ENCODE results near the gene CIART. TPM values are rescaled to one million over a fixed set of nuclear protein-coding genes. Genes with fewer than 3 reads are reported as not detected.

The CIART gene
- total and polyA plus RNA-seq, 10 of the 15 experiments (the other 5 are each of a cell fraction or from before 2014, with no cell fraction given): 0.44 to 1.4 (median 0.67) TPM

GRCh38 chr1:150235852-150236613 is 46.3 kb upstream of the CIART start, which contains the start of gene ANP32E (continued):
- TF ChIP-seq FOXM1 (IDR thresholded peaks at IDR 0.05; ENCODE audit: low read depth, low read length) (peak; percentile 69; the same call in 1 of the 2 replicates), PAX5 (IDR thresholded peaks at IDR 0.05; ENCODE audit: borderline replicate concordance, low read depth, low read length) (peak; percentile 72; the same call in 1 of the 2 replicates), TCF3 (IDR thresholded peaks at IDR 0.05; ENCODE audit: borderline replicate concordance, insufficient read depth, low read depth, low read length) (no peak), E2F4 (IDR thresholded peaks at IDR 0.05; ENCODE audit: low read depth, low read length) (peak; percentile 95), STAT3 (IDR thresholded peaks at IDR 0.05; ENCODE audit: low read depth, low read length) (0 out of 2 replicates have a peak, but pooled peaks have one; percentile 70), BHLHE40 (IDR thresholded peaks at IDR 0.05; ENCODE audit: borderline replicate concordance in 1 of 2, low read depth in 2 of 2, low read length in 1 of 2) (peak; percentile 75 to 85; a peak in 3 of 4 replicates), FOXK2 (IDR thresholded peaks at IDR 0.05) (no peak), TBL1XR1 (IDR thresholded peaks at IDR 0.05; ENCODE audit: low read depth, low read length) (peak; percentile 87), SPI1 (IDR thresholded peaks at IDR 0.05; ENCODE audit: borderline replicate concordance, insufficient read depth, low read depth, low read length) (peak; percentile 51; the same call in 1 of the 2 replicates), JUND (IDR thresholded peaks at IDR 0.05; ENCODE audit: low read depth, low read length) (0 out of 2 replicates have a peak, but pooled peaks have one; percentile 33), BMI1 (IDR thresholded peaks at IDR 0.05; ENCODE audit: borderline replicate concordance) (no peak), SMAD1 (IDR thresholded peaks at IDR 0.05; ENCODE audit: low read depth, partially characterized antibody) (peak; percentile 91), NFXL1 (IDR thresholded peaks at IDR 0.05; ENCODE audit: borderline replicate concordance) (no peak), MTA2 (IDR thresholded peaks at IDR 0.05; ENCODE audit: low read depth) (peak; percentile 45), ATF7 (IDR thresholded peaks at IDR 0.05; ENCODE audit: low read depth) (peak; percentile 80), BRCA1 (IDR thresholded peaks at IDR 0.05; ENCODE audit: low read depth, low read length) (no peak; the same call in 1 of the 2 replicates), SP1 (IDR thresholded peaks at IDR 0.05; ENCODE audit: low read depth, low read length) (peak; percentile 99), STAT1 (conservative IDR thresholded peaks at IDR 0.05) (no peak), NFYA (IDR thresholded peaks at IDR 0.05; ENCODE audit: borderline replicate concordance, low read depth, low read length) (peak; percentile 89), NFIC (IDR thresholded peaks at IDR 0.05; ENCODE audit: low read depth, low read length) (peak; percentile 41; the same call in 1 of the 2 replicates), KLF5 (IDR thresholded peaks at IDR 0.05; ENCODE audit: partially characterized antibody) (peak; percentile 70), ELK1 (IDR thresholded peaks at IDR 0.05; ENCODE audit: low read depth, low read length) (no peak)
- TF ChIP-seq, protein P1, sequence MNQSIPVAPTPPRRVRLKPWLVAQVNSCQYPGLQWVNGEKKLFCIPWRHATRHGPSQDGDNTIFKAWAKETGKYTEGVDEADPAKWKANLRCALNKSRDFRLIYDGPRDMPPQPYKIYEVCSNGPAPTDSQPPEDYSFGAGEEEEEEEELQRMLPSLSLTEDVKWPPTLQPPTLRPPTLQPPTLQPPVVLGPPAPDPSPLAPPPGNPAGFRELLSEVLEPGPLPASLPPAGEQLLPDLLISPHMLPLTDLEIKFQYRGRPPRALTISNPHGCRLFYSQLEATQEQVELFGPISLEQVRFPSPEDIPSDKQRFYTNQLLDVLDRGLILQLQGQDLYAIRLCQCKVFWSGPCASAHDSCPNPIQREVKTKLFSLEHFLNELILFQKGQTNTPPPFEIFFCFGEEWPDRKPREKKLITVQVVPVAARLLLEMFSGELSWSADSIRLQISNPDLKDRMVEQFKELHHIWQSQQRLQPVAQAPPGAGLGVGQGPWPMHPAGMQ (IDR thresholded peaks at IDR 0.05; ENCODE audit: borderline replicate concordance): no peak
- TF ChIP-seq, protein P2, sequence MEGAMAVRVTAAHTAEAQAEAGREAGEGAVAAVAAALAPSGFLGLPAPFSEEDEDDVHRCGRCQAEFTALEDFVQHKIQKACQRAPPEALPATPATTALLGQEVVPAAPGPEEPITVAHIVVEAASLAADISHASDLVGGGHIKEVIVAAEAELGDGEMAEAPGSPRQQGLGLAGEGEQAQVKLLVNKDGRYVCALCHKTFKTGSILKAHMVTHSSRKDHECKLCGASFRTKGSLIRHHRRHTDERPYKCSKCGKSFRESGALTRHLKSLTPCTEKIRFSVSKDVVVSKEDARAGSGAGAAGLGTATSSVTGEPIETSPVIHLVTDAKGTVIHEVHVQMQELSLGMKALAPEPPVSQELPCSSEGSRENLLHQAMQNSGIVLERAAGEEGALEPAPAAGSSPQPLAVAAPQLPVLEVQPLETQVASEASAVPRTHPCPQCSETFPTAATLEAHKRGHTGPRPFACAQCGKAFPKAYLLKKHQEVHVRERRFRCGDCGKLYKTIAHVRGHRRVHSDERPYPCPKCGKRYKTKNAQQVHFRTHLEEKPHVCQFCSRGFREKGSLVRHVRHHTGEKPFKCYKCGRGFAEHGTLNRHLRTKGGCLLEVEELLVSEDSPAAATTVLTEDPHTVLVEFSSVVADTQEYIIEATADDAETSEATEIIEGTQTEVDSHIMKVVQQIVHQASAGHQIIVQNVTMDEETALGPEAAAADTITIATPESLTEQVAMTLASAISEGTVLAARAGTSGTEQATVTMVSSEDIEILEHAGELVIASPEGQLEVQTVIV (IDR thresholded peaks at IDR 0.05; ENCODE audit: borderline replicate concordance, partially characterized antibody): peak; percentile 47
